Measurements from ENCODE around the gene SCG2. TPM values are rescaled to one million over a fixed set of nuclear protein-coding genes. Genes with fewer than 3 reads are reported as not detected.

SCG2 gene
- total RNA-seq, 2 donors from 2014 or later, result 0.13 TPM; not detected in 1

DNA sequence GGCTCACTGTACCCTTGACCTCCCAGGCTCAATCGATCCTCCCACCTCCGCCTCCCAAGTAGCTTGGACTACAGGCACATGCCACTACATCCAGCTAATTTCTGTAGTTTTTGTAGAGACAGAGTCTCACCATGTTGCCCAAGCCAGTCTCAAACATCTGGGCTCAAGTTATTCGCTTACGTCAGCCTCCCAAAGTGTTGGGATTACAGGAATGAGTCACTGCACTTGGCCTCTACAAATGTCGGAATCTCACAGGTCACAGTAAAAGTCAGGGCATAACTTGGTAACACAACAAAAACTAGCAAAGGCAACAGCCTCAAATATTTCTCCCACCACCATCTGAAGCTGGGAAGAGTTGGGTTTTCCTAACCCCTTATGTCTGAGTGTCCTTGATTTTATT, 25.3 kb downstream of the SCG2 start:
- Histone ChIP-seq H3K4me1 (ENCODE audit: control insufficient read depth, insufficient read depth, low read length) (no peaks in the 10 kb centered on the region), H3K4me3 (ENCODE audit: low read length) (no peak overlapping the region), H3K9ac (ENCODE audit: extremely low read depth, low read length, poor library complexity, severe bottlenecking) (no peak overlapping the region), H3K36me3 (ENCODE audit: control insufficient read depth, insufficient read depth, low read length) (no peaks in the 10 kb centered on the region), H3K9me3 (ENCODE audit: control insufficient read depth, low read length) (no peaks in the 10 kb centered on the region), H3K27me3 (ENCODE audit: control insufficient read depth, insufficient read depth, low read length, poor library complexity, severe bottlenecking) (no peaks in the 10 kb centered on the region), H3K27ac (ENCODE audit: low read depth, low read length) (no peak overlapping the region)
- Mint-ChIP-seq H3K27me3 (ENCODE audit: insufficient read depth) (no peaks in the 10 kb centered on the region), H3K4me1 (no peaks in the 10 kb centered on the region), H3K36me3 (ENCODE audit: low read depth) (no peaks in the 10 kb centered on the region), H3K9me3 (no peaks in the 10 kb centered on the region), H3K4me3 (no peak overlapping the region), H3K27ac (no peak overlapping the region)
- peak; percentile 47 for DNase-seq
- WGBS, 2 experiments (ENCODE audit: insufficient coverage in 1 of 2, insufficient read length in 1 of 2), result 90 to 100% methylated on average over 4 to 5 of the region's 5 CpGs
- TF ChIP-seq CTCF (conservative IDR thresholded peaks at IDR 0.05), result no peak

DNA sequence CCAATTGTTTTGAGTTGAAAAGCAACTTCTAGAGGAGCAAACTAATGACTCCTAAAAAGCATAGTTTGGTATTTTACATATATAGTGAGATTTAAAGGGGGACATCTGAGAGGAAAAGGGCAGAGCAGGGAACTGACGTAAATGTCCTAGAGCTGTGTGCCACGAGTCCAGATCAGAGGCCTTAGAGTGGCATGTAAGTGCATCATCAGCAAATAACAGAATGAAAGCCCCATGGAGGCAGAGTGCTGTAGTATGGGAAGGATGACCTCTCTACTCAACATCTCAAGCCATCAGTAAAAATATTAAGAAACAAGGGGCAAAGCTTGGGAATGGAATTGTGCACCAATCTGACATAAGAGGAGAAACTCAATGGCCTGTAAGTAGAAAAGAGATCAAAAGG, 31.4 kb downstream of the SCG2 start:
- H3K27me3 Mint-ChIP-seq (ENCODE audit: insufficient read depth), result no peaks in the 10 kb centered on the region
- H3K27me3 ChIP-seq (ENCODE audit: control insufficient read depth, insufficient read depth, low read length, poor library complexity, severe bottlenecking), result no peaks in the 10 kb centered on the region
- no peaks in the 10 kb centered on the region for H3K9me3 Mint-ChIP-seq
- no peak overlapping the region for H3K27ac ChIP-seq (ENCODE audit: low read depth, low read length)
- no peak for DNase-seq
- no peaks in the 10 kb centered on the region for H3K9me3 ChIP-seq (ENCODE audit: control insufficient read depth, low read length)
- no peak for TF ChIP-seq CTCF (conservative IDR thresholded peaks at IDR 0.05)
- WGBS, 2 experiments (ENCODE audit: insufficient coverage in 1 of 2, insufficient read length in 1 of 2), result 92 to 100% methylated on average over 2 of the region's 2 CpGs
- no peak overlapping the region for H3K4me3 ChIP-seq (ENCODE audit: low read length)
- H3K4me1 ChIP-seq (ENCODE audit: control insufficient read depth, insufficient read depth, low read length), result no peaks in the 10 kb centered on the region
- no peaks in the 10 kb centered on the region for H3K36me3 ChIP-seq (ENCODE audit: control insufficient read depth, insufficient read depth, low read length)
- H3K9ac ChIP-seq (ENCODE audit: extremely low read depth, low read length, poor library complexity, severe bottlenecking), result no peak overlapping the region
- H3K36me3 Mint-ChIP-seq (ENCODE audit: low read depth), result no peaks in the 10 kb centered on the region
- no peak overlapping the region for H3K27ac Mint-ChIP-seq
- no peaks in the 10 kb centered on the region for H3K4me1 Mint-ChIP-seq
- H3K4me3 Mint-ChIP-seq, result no peak overlapping the region

- no peaks in the 10 kb centered on the region for H3K9me3 Mint-ChIP-seq
- no peak for DNase-seq
- no peaks in the 10 kb centered on the region for H3K36me3 ChIP-seq (ENCODE audit: control insufficient read depth, insufficient read depth, low read length)
- no peak for TF ChIP-seq CTCF (conservative IDR thresholded peaks at IDR 0.05)
- no peaks in the 10 kb centered on the region for H3K27me3 Mint-ChIP-seq (ENCODE audit: insufficient read depth)
- H3K4me3 Mint-ChIP-seq, result no peak overlapping the region
- H3K27me3 ChIP-seq (ENCODE audit: control insufficient read depth, insufficient read depth, low read length, poor library complexity, severe bottlenecking), result no peaks in the 10 kb centered on the region
- H3K27ac Mint-ChIP-seq, result no peak overlapping the region
- no peak overlapping the region for H3K9ac ChIP-seq (ENCODE audit: extremely low read depth, low read length, poor library complexity, severe bottlenecking)
- H3K4me3 ChIP-seq (ENCODE audit: low read length), result no peak overlapping the region
- H3K36me3 Mint-ChIP-seq (ENCODE audit: low read depth), result no peaks in the 10 kb centered on the region
- 94 to 100% methylated on average over 1 of the region's 1 CpG for WGBS, 2 experiments (ENCODE audit: insufficient coverage in 1 of 2, insufficient read length in 1 of 2)
- H3K9me3 ChIP-seq (ENCODE audit: control insufficient read depth, low read length), result no peaks in the 10 kb centered on the region
- no peaks in the 10 kb centered on the region for H3K4me1 ChIP-seq (ENCODE audit: control insufficient read depth, insufficient read depth, low read length)
- no peak overlapping the region for H3K27ac ChIP-seq (ENCODE audit: low read depth, low read length)
- H3K4me1 Mint-ChIP-seq, result no peaks in the 10 kb centered on the region
These were observed 35.8 kb downstream of the SCG2 start for GRCh38 chr2:223566396-223566795.
